Mesodermal cell (in vitro differentiated cells): Measurements from ENCODE around the gene FAM20A.
A peak's percentile ranks its signal among the peaks of the same experiment; 100 is the strongest.

ENCODE experiments used
- H3K27ac ChIP-seq: 2 replicates; pipeline ENCODE4 v1.7.0; 2013; ENCODE audit warnings: mild to moderate bottlenecking, low read depth, low read length, moderate library complexity; ENCODE audit not compliant: severe bottlenecking
- H3K36me3 ChIP-seq: 2 replicates; pipeline ENCODE4 v1.7.1; 2013; ENCODE audit warnings: mild to moderate bottlenecking, low read length, moderate library complexity; ENCODE audit not compliant: control insufficient read depth, insufficient read depth
- H3K4me1 ChIP-seq: one replicate; pipeline ENCODE4 v1.7.1; 2013; ENCODE audit warnings: mild to moderate bottlenecking, low read length; ENCODE audit not compliant: insufficient read depth, control insufficient read depth, poor library complexity, severe bottlenecking
- H3K4me3 ChIP-seq: 2 replicates; pipeline ENCODE4 v1.7.0; 2013; ENCODE audit warnings: low read length, control low read depth, mild to moderate bottlenecking; ENCODE audit not compliant: insufficient read depth, poor library complexity, severe bottlenecking; ENCODE audit errors: extremely low read depth
- H3K9me3 ChIP-seq: 2 replicates; pipeline ENCODE4 v1.7.1; 2013; ENCODE audit warnings: mild to moderate bottlenecking, low read length, moderate library complexity; ENCODE audit not compliant: control insufficient read depth
- WGBS, 2 experiments: methylation state at CpG; one replicate each; pipeline ENCODE4 v1.1.5; 2013; ENCODE audit warnings: missing lambda C conversion rate in 2 of 2; ENCODE audit not compliant: insufficient coverage in 2 of 2; 5-methylcytosine and 5-hydroxymethylcytosine counted together

The FAM20A gene

GRCh38 chr17:68599091-68599490 lies 2.1 kb downstream of the FAM20A start:
- peak overlapping the region; percentile 56 for H3K4me3 ChIP-seq
- H3K4me1 ChIP-seq: peaks cover 9% of the 10 kb centered on the region
- no peak overlapping the region for H3K27ac ChIP-seq
- WGBS, 2 experiments: 33 to 86% methylated on average over 1 of the region's 4 CpGs
- H3K9me3 ChIP-seq: no peaks in the 10 kb centered on the region
- no peaks in the 10 kb centered on the region for H3K36me3 ChIP-seq

GRCh38 chr17:68598545-68598961 lies 2.6 kb downstream of the FAM20A start:
- 89 to 94% methylated on average over 2 to 3 of the region's 4 CpGs for WGBS, 2 experiments
- Histone ChIP-seq H3K4me1 (peaks cover 10% of the 10 kb centered on the region), H3K4me3 (peak overlapping the region; percentile 56), H3K27ac (no peak overlapping the region), H3K9me3 (no peaks in the 10 kb centered on the region), H3K36me3 (no peaks in the 10 kb centered on the region)

- H3K27ac ChIP-seq: no peak overlapping the region
- H3K9me3 ChIP-seq: no peaks in the 10 kb centered on the region
- 67 to 88% methylated on average over 1 to 2 of the region's 4 CpGs for WGBS, 2 experiments
- H3K4me1 ChIP-seq: peaks cover 12% of the 10 kb centered on the region
- H3K4me3 ChIP-seq: no peak overlapping the region
- no peaks in the 10 kb centered on the region for H3K36me3 ChIP-seq
Measured at GRCh38 chr17:68598074-68598473, 3.1 kb downstream of the FAM20A start.

DNA sequence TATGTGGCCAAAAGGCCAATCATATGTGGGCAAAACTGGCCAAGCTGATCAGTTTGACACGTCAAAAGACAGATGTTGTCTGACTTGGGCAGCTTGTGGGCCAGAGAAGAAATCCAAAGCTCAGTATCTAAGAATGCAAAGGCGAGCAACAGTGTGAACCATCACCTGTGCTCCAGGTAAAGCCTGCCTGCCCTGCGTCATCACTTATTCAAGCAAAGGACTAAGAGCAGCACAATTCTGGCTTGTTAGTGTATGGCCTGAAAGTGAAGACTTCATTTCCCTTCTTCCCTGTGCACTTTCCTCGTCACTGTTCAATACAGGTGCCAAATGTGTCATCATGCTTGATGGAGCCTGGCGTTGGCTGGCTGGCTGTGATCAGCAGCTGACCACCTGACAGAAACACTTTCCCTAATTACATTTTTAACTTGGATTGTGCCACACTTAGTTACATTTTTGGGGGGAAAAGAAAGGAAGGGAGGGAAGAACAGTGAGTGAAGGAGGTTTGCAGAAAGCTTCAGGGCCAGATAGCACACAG lies 4.7 kb downstream of the FAM20A start:
- H3K9me3 ChIP-seq: no peaks in the 10 kb centered on the region
- WGBS, 2 experiments: 88 to 95% methylated on average over 4 of the region's 5 CpGs
- H3K27ac ChIP-seq: no peak overlapping the region
- H3K4me3 ChIP-seq: no peak overlapping the region
- peaks cover 12% of the 10 kb centered on the region for H3K4me1 ChIP-seq
- H3K36me3 ChIP-seq: no peaks in the 10 kb centered on the region

GRCh38 chr17:68595986-68596385 lies 5.2 kb downstream of the FAM20A start:
- 86 to 92% methylated on average over 1 of the region's 2 CpGs for WGBS, 2 experiments
- H3K9me3 ChIP-seq: no peaks in the 10 kb centered on the region
- peaks cover 12% of the 10 kb centered on the region for H3K4me1 ChIP-seq
- no peak overlapping the region for H3K27ac ChIP-seq
- H3K36me3 ChIP-seq: no peaks in the 10 kb centered on the region
- H3K4me3 ChIP-seq: no peak overlapping the region

DNA sequence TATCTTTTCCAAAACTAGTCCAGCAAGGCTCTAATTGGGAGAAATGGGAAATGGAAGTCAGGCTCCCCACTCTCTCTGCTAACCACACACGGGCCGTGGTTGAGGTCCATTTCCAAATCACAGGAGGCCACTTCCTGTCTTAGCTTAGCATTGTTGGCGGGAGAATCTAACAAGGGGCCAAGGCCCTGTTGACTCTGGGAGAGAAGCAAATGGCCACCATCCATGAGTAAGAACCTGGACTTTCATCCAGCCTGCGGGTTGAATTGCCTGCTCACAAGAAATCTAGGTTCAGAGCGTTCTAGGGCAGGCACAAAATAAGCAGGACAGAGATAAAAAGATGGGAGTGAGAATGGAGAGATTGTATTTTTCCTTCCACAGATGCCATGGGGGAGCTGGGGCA lies 5.7 kb downstream of the FAM20A start:
- H3K4me1 ChIP-seq: peaks cover 12% of the 10 kb centered on the region
- H3K27ac ChIP-seq: no peak overlapping the region
- 87 to 95% methylated on average over 3 to 4 of the region's 5 CpGs for WGBS, 2 experiments
- H3K36me3 ChIP-seq: no peaks in the 10 kb centered on the region
- no peak overlapping the region for H3K4me3 ChIP-seq
- no peaks in the 10 kb centered on the region for H3K9me3 ChIP-seq

DNA sequence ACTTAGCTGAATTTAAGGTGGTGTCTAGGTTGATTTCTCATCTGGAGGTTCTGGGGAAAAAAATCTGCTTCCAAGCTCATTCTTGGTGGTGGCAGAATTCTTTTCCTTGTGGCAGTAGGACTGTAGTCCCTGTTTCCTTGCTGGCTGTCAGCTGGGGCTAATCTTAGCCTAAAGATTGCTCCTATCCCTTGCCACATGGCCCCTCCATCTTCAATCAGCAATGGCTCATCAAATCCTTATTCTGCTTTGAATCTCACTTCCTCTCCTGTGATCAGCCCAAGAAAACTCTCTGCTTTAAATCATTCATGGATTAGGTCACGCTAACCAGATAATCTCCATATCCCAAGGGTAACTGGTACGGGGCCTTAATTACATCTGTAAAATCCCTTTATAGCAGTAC lies 6.6 kb downstream of the FAM20A start:
- H3K4me1 ChIP-seq: peaks cover 9% of the 10 kb centered on the region
- no peak overlapping the region for H3K27ac ChIP-seq
- no peak overlapping the region for H3K4me3 ChIP-seq
- H3K36me3 ChIP-seq: no peaks in the 10 kb centered on the region
- WGBS, 2 experiments: 100% methylated on average over 1 of the region's 2 CpGs; no CpG with 5 or more reads in 1 of the 2 experiments
- H3K9me3 ChIP-seq: no peaks in the 10 kb centered on the region

- H3K4me3 ChIP-seq: no peak overlapping the region
Measured at GRCh38 chr17:68592682-68593641, 8.2 kb downstream of the FAM20A start.

DNA sequence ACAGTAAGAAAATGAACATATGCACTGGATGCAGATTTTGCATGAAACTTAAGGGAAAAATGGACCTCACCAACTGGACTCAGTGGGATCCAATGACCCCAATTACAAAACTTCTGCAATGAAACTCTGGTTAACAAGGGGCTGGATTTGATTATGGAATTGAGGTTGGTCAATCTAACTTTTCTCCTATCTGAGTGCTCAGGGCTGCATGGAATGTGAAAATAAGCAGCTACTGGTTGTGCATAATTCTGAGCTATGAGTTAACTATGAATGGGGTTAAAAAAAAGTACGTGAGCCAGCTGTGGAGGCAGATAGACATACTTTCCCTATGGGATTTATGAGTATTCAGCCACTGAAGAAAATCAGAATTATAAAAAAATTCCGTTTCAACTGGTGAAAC lies 9.2 kb downstream of the FAM20A start:
- Histone ChIP-seq H3K9me3 (peaks cover 5% of the 10 kb centered on the region), H3K36me3 (no peaks in the 10 kb centered on the region), H3K4me1 (peaks cover 8% of the 10 kb centered on the region), H3K27ac (no peak overlapping the region), H3K4me3 (no peak overlapping the region)
- 93% methylated on average over 1 to 2 of the region's 2 CpGs for WGBS, 2 experiments

More at GRCh38 chr17:68592682-68593641, 8.2 kb downstream of the FAM20A start:
- 80 to 90% methylated on average over 1 to 2 of the region's 3 CpGs for WGBS, 2 experiments
- Histone ChIP-seq H3K36me3 (no peaks in the 10 kb centered on the region), H3K9me3 (peaks cover 5% of the 10 kb centered on the region), H3K4me1 (peaks cover 8% of the 10 kb centered on the region), H3K27ac (no peak overlapping the region)

DNA sequence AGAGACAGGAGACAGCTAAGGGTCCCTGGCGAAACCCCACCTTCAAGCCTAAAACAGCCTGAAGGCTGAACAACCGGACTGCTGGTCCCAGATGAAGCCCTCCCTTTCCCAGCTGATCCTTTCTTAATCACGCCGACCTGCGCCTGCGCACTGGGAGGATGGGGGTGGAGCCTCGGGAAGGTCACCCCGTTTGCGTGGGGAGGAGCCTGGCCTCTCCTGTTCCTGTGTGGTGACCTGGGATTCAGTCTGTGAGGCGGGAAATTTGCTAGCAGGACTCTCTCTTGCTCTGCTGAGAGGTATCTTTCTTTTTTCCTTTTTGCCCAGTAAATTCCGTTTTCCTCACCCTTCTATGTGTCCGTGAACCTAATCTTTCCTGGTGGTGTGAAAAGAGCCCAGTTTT lies 9.6 kb downstream of the FAM20A start:
- H3K36me3 ChIP-seq: no peaks in the 10 kb centered on the region
- peaks cover 8% of the 10 kb centered on the region for H3K4me1 ChIP-seq
- WGBS, 2 experiments: 87 to 90% methylated on average over 2 to 7 of the region's 12 CpGs
- no peak overlapping the region for H3K4me3 ChIP-seq
- peaks cover 5% of the 10 kb centered on the region for H3K9me3 ChIP-seq
- H3K27ac ChIP-seq: no peak overlapping the region

DNA sequence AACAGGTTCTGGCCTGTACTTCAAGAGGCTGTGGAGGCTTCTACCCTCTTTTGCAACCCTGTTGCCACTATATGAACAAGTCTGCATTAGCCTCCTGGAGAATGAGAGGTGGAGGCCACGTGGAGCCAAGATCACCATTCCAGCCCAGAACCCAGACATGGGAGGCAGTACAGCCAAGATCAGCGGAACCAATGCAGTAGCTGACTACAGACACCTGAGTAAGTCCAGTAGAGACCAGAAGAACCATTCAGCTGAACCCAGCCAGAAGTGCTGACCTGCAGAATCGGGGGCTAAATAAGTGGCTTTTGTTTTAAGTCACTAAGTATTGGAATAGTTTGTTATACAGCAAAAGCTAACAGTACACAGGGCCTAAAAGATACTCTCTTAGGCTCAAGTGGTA lies 12.1 kb downstream of the FAM20A start:
- Histone ChIP-seq H3K4me1 (peaks cover 3% of the 10 kb centered on the region), H3K36me3 (no peaks in the 10 kb centered on the region), H3K4me3 (no peak overlapping the region), H3K27ac (no peak overlapping the region), H3K9me3 (peaks cover 5% of the 10 kb centered on the region)
- WGBS, 2 experiments: 79 to 97% methylated on average over 2 to 3 of the region's 3 CpGs
